GM11168 (cell line): ENCODE measurements around the gene CFAP251.

ENCODE experiments used
- in situ Hi-C: fragments of 300-500 bp; cut with MboI; formaldehyde crosslinking; loops from one replicate; pipeline ENCODE4 v1.12.0; 2022; ENCODE audit warnings: low sequenced_read_pairs; ENCODE audit not compliant: unreplicated experiment

Gene CFAP251

DNA sequence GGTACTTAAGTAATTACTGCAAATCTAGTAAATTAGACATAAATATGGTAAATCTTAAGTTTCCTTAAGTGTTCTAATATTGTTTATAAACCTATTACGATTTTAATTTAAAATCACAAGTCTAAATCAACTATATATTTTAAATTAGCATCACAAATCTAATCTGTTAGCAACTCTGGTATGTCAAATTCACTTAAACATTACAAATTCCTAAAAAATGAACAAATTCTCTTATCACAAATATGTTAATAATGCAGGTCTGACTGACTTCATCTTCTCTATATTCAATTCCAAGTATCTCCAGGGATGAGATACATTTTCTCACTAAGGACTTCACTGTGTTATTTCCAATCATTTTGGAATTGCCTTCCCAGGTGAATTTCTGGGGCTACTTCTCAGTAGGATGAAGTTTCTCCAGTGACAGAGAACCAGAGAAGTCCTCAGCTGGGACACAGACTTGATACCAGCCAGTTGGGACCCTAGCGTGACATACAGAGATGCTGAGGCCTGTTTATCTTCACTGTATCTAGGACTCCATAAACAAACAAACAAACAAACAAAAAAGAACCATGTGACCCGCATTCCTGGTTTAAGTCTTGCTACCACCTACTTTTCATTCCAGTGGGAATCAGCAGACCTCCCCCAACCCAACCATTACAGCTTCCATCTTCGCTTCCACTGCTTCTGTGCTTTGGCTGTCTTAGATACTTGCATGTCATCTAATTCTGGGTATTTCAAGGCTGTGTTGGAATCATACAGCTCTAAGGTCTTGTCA is 21.8 kb downstream of the CFAP251 start:
- in situ Hi-C loops: no loop called here

GRCh38 chr12:121942145-121942718 is 23.8 kb downstream of the CFAP251 start:
- in situ Hi-C loops: no loop called here

GRCh38 chr12:121943926-121944325 is 25.5 kb downstream of the CFAP251 start:
- in situ Hi-C loops: no loop called here

GRCh38 chr12:121946313-121947025 is 28.1 kb downstream of the CFAP251 start:
- in situ Hi-C loops: no loop called here

- in situ Hi-C loops: no loop called here
Observed at GRCh38 chr12:121947981-121948380, 29.6 kb downstream of the CFAP251 start.

DNA sequence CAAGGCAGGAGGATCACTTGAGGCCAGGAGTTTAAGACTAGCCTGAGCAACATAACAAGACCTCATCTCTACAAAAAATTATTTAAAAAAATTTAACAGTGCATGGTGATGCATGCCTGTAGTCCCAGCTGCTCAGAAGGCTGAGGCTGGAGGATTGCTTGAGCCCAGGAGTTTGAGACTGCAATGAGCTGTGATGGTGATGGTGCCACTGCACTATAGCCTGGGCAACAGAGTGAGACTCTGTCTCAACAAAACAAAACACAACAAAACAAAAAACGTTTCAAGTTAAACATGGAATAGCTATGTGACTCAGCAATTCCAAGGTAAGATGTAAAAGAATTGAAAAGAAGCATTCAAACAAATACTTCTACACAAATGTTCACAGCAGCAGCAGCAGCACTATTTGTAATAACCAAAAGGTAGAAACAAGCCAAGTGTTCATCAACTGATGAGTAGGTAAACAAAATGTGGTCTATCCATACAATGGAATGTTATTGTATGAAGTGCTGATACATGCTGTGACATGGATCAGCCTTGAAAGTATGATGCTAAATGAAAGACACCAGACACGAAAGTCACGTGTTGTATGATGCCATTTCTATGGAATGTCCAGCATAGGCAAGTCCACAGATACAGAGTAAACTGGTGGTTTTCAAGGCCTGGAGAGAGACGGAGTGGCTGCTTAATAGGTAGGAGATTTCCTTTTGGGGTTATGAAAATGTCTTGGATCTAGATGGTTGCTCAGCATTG is 31.4 kb downstream of the CFAP251 start:
- in situ Hi-C loops: no loop called here

- in situ Hi-C loops: no loop called here
Observed at GRCh38 chr12:121953117-121953692, 34.8 kb downstream of the CFAP251 start.

GRCh38 chr12:121953695-121954094 is 35.3 kb downstream of the CFAP251 start:
- in situ Hi-C loops: no loop called here

DNA sequence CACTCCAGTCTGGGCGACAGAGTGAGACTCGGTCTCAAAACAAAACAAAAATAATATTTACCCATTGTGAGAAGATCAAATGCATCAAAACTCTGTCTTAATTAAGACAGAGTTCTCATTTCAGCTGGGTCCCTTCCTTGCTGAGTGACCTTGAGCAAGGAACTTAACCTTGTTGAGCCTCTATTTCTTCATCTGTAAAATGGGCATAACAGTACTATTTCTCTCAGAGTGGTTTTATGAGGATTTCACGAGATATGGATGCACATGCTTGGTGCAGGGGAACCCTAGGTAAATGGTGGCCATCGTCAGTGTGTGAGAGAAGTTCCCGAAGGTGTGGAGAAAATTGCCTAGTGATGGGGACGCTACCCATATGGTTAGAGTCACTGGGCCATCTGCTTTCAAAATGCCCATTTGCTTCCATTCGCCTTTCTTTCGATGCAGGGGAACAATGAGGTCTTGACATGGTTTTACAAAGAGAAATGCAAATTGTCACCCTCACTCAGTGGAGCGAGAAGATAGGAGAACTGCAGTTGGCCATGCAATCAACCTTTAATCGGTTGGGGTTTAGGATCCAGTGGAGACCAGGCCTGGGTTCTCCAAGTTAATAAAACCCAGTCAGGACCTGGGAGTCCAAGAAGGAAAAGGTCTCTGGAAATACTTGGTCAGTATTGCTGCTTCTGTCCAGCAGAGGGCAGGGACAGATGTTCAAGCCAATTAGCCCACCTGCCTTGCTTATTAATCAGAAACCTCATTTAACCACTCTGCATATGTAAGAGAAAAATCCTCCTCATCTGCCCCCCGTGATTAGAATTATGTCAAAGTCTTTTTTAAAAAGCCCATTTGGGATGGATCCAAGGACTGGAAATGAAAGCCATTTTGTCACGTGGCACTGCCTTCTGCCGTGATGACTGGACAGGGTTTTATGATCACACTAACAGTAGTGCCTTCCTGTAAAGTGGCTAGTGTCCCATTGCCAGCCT is 37.2 kb downstream of the CFAP251 start:
- in situ Hi-C loops: no loop called here

DNA sequence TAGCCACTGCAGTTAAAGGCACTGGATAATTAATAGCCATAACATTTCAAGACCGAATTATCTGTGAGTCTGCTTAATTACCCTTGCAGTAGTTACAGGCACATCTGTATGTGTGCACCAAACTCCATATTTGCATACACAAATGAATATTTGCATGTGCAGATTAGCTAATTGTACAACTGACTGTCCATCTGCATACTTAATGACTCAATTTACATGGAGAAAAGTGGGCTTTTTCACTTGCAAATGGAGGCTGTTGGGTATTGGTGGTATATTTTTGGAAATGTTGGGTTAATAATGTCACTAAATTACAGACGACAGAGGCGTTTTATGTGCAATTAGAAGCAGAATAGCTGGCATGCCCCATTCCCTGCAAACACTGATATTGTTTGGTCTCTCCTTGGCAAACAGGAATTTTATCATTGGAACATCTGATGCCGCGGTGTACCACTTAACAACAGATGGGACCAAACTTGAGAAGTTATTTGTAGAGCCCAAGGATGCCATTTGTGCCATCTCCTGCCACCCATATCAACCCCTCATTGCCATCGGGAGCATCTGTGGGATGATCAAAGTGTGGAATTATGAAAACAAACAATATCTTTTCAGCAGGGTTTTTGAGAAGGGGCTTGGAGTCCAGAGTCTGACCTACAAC is 39.6 kb downstream of the CFAP251 start:
- in situ Hi-C loops: no loop called here

DNA sequence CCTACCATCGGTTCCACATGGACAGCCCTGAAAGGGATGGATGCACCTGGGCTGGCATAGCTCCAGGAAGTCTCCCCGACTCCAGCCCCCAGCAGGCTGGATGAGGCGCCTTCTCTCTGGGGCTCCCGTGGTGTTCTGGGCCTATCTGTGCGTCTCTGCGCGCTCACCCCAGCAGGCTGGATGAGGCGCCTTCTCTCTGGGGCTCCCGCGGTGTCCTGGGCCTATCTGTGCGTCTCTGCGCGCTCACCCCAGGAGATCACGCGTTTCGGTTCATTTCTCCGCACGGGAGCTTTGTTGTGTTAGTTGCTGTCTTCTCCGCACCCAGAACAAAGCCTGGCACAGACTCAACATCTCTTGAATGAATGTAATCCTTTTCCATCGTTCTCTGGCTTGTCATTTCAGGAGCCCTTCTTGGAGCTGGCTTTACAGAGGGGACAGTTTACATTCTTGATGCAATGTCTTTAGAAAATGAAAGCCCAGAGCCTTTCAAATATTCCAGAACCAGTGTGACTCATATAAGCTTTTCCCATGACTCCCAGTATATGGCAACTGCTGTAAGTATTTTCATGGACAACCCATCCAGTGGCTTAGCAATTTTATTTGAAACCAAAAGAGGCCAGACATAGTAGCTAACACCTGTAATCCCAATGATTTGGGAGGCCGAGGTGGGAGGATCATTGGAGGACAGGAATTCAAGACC is 40.3 kb downstream of the CFAP251 start:
- in situ Hi-C loops: no loop called here

- in situ Hi-C loops: no loop called here
Observed at GRCh38 chr12:121960541-121960940, 42.1 kb downstream of the CFAP251 start.

GRCh38 chr12:121961195-121961879 is 42.9 kb downstream of the CFAP251 start:
- in situ Hi-C loops: no loop called here

- in situ Hi-C loops: no loop called here
Observed at GRCh38 chr12:121963341-121964018, 45.1 kb downstream of the CFAP251 start.

GRCh38 chr12:121964813-121965643 is 46.6 kb downstream of the CFAP251 start:
- in situ Hi-C loops: no loop called here

- in situ Hi-C loops: no loop called here
Observed at GRCh38 chr12:121966959-121967358, 48.6 kb downstream of the CFAP251 start.
